Measurements from ENCODE around the gene CBX3.

CBX3 gene

DNA sequence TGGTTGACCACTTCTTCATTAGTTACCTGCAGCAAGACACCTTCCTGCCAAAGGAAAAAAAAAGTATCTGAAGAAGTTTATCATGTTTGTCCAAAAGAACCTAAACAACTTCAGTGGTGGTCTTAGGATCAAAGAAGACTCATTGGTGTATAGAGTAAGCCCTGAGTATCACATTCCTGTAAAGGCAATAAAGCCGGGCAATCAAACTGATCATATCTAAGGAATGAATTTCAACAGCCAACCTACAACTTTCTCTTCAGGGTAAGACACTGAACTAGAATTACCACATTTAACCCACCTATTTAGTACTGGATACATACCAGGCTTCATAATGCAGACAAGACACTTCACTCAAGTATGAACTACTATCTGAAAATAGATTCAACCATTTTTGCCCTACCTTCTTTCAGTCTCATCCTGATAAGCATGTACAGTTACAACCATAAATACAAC, 11.1 kb upstream of the CBX3 start:
- no peak for TF ChIP-seq EZH2phosphoT487 (IDR thresholded peaks at IDR 0.05; ENCODE audit: low read depth)
- TF ChIP-seq, protein P1, sequence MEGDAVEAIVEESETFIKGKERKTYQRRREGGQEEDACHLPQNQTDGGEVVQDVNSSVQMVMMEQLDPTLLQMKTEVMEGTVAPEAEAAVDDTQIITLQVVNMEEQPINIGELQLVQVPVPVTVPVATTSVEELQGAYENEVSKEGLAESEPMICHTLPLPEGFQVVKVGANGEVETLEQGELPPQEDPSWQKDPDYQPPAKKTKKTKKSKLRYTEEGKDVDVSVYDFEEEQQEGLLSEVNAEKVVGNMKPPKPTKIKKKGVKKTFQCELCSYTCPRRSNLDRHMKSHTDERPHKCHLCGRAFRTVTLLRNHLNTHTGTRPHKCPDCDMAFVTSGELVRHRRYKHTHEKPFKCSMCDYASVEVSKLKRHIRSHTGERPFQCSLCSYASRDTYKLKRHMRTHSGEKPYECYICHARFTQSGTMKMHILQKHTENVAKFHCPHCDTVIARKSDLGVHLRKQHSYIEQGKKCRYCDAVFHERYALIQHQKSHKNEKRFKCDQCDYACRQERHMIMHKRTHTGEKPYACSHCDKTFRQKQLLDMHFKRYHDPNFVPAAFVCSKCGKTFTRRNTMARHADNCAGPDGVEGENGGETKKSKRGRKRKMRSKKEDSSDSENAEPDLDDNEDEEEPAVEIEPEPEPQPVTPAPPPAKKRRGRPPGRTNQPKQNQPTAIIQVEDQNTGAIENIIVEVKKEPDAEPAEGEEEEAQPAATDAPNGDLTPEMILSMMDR (IDR thresholded peaks at IDR 0.05; ENCODE audit: low read depth, low read length) = no peak
- H3K36me3 ChIP-seq (replicated peaks; ENCODE audit: low read depth, low read length) = peaks cover 66% of the 10 kb centered on the region
- no peak overlapping the region for H2AFZ ChIP-seq (ENCODE audit: low read depth, low read length)
- H3K9ac ChIP-seq (ENCODE audit: low read length) = no peak overlapping the region
- no peak overlapping the region for H3K4me3 ChIP-seq (ENCODE audit: low read length)
- no peak overlapping the region for H3K27ac ChIP-seq (ENCODE audit: low read length)
- H3K9me3 ChIP-seq (ENCODE audit: insufficient read depth, low read length) = no peaks in the 10 kb centered on the region
- no peaks in the 10 kb centered on the region for H3K27me3 ChIP-seq (ENCODE audit: low read depth, low read length)
- peaks cover 84% of the 10 kb centered on the region for H4K20me1 ChIP-seq (ENCODE audit: insufficient read depth, low read length)
- peaks cover 38% of the 10 kb centered on the region for H3K4me1 ChIP-seq (ENCODE audit: low read length)
- H3K79me2 ChIP-seq (ENCODE audit: low read length) = peaks cover 75% of the 10 kb centered on the region
- no peak overlapping the region for H3K4me2 ChIP-seq (ENCODE audit: low read length)

DNA sequence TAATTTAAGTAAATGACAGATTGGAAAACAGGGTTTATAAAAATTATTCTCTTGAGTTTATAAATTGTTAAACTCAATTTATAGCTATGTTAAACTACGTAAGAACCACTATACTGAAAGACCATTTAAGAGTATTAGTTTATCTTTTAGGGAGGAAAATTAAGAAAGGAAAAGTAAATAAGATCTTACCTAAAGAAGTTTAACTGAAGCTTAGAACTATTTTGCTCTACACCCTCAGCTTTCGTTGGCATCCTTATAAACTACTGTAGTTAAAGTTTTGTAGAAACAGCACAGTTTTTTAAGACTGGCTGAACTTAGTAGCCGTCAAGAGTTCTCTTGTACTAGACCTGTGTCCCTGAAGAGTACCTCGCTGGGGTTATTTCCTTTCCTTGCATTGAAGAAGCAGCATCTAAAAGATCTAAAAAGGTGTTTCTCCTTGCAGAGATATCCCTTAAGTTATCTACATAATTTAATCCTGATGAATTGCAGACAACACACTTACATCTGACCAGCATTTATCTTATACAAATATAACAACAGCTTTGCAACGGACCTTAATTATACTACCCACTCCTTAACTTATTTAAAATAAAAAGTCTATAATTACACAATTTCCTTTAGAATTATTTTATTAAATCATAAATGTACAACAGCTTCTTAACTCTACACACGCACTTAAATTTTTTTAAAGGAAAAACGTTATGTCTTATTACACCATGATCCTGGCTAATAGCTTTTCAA, 10.1 kb upstream of the CBX3 start:
- no peak overlapping the region for H3K4me3 ChIP-seq (ENCODE audit: low read length)
- peaks cover 47% of the 10 kb centered on the region for H3K4me1 ChIP-seq (ENCODE audit: low read length)
- H3K4me2 ChIP-seq (ENCODE audit: low read length) = no peak overlapping the region
- TF ChIP-seq, protein P1 (IDR thresholded peaks at IDR 0.05; ENCODE audit: low read depth, low read length) = no peak
- no peak for TF ChIP-seq EZH2phosphoT487 (IDR thresholded peaks at IDR 0.05; ENCODE audit: low read depth)
- no peak overlapping the region for H3K27ac ChIP-seq (ENCODE audit: low read length)
- no peaks in the 10 kb centered on the region for H3K9me3 ChIP-seq (ENCODE audit: insufficient read depth, low read length)
- no peak overlapping the region for H2AFZ ChIP-seq (ENCODE audit: low read depth, low read length)
- peaks cover 85% of the 10 kb centered on the region for H3K79me2 ChIP-seq (ENCODE audit: low read length)
- H4K20me1 ChIP-seq (ENCODE audit: insufficient read depth, low read length) = peaks cover 88% of the 10 kb centered on the region
- no peak overlapping the region for H3K9ac ChIP-seq (ENCODE audit: low read length)
- H3K36me3 ChIP-seq (replicated peaks; ENCODE audit: low read depth, low read length) = peaks cover 75% of the 10 kb centered on the region
- no peaks in the 10 kb centered on the region for H3K27me3 ChIP-seq (ENCODE audit: low read depth, low read length)

DNA sequence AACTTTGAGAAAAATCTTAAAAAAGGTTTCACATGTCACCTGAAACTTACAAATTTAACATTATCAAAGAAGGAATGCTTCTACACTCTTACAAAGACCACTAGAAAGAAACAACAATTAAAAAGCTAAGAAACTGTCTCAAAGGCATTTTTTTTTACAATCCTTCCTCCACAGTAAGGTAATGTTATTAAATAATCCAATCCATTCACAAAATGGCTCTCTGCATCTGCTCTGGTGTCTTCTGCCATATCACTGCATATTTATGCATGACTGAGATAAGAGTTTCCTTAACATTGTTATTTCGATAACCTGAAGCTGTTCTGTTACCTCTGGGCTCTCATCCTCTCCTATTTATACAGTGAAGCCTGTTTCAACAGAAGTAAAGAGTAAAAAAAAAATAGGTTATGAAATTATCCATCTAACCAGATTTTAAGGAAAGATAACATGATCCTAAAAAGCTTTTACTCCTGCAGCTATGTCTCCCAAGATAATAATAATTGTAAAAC, 9.5 kb upstream of the CBX3 start:
- H3K9ac ChIP-seq (ENCODE audit: low read length) = no peak overlapping the region
- H3K36me3 ChIP-seq (replicated peaks; ENCODE audit: low read depth, low read length) = peaks cover 82% of the 10 kb centered on the region
- peaks cover 91% of the 10 kb centered on the region for H3K79me2 ChIP-seq (ENCODE audit: low read length)
- H3K27ac ChIP-seq (ENCODE audit: low read length) = peak overlapping the region; percentile 33
- no peak for TF ChIP-seq EZH2phosphoT487 (IDR thresholded peaks at IDR 0.05; ENCODE audit: low read depth)
- no peak overlapping the region for H3K4me3 ChIP-seq (ENCODE audit: low read length)
- peaks cover 53% of the 10 kb centered on the region for H3K4me1 ChIP-seq (ENCODE audit: low read length)
- no peak overlapping the region for H3K4me2 ChIP-seq (ENCODE audit: low read length)
- no peaks in the 10 kb centered on the region for H3K27me3 ChIP-seq (ENCODE audit: low read depth, low read length)
- H3K9me3 ChIP-seq (ENCODE audit: insufficient read depth, low read length) = no peaks in the 10 kb centered on the region
- no peak overlapping the region for H2AFZ ChIP-seq (ENCODE audit: low read depth, low read length)
- H4K20me1 ChIP-seq (ENCODE audit: insufficient read depth, low read length) = peaks cover 93% of the 10 kb centered on the region

DNA sequence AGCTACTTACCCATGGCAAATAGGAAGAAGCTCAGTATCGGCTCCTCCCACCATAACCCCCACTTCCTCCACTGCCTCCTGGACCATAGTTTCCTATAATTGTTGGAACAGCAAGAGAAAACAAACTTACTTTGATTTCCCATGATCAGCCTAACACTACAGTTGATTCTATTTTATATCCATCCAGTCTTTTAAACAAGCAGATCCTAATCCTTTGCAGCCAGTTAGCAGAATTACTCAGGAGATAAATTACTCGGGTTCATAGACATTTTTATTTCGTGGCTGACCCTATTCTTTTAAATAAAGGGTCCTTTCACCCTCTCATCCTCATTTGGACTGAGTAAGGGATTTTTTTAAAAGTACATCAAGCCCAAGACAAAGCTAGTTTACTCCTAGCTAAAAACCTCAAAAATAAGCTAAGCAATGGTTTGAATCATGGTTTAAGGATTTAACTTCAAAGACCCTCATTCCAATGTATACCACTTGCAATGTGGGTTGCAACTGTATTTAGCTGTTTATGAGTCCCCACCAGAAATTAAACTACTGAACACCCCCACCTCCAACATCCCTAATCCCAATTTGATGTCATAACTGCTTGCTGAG, 9.0 kb upstream of the CBX3 start:
- Histone ChIP-seq H3K79me2 (ENCODE audit: low read length) (peaks cover 93% of the 10 kb centered on the region), H2AFZ (ENCODE audit: low read depth, low read length) (no peak overlapping the region), H3K4me2 (ENCODE audit: low read length) (peak overlapping the region; percentile 26; the same call in 1 of the 2 replicates), H3K4me3 (ENCODE audit: low read length) (no peak overlapping the region), H3K9ac (ENCODE audit: low read length) (no peak overlapping the region), H4K20me1 (ENCODE audit: insufficient read depth, low read length) (peaks cover 96% of the 10 kb centered on the region), H3K4me1 (ENCODE audit: low read length) (peaks cover 59% of the 10 kb centered on the region), H3K27me3 (ENCODE audit: low read depth, low read length) (no peaks in the 10 kb centered on the region), H3K27ac (ENCODE audit: low read length) (peak overlapping the region; percentile 33), H3K9me3 (ENCODE audit: insufficient read depth, low read length) (no peaks in the 10 kb centered on the region), H3K36me3 (replicated peaks; ENCODE audit: low read depth, low read length) (peaks cover 84% of the 10 kb centered on the region)
- TF ChIP-seq EZH2phosphoT487 (IDR thresholded peaks at IDR 0.05; ENCODE audit: low read depth) = no peak
- TF ChIP-seq, protein P1 (IDR thresholded peaks at IDR 0.05; ENCODE audit: low read depth, low read length) = no peak
